Vagina (tissue), 2 donors: ENCODE data around the gene RAPH1. TPM values are rescaled to one million over a fixed set of nuclear protein-coding genes. Genes with fewer than 3 reads are reported as not detected.
"Not testable (repeated sequence)": the region's sequence is repeated elsewhere in the genome, so short reads cannot be mapped to it uniquely, and the experiment has no call there.

Source experiments
- DNase-seq, 2 donors: peaks; one replicate each; pipeline ENCODE4 v3.0.0-alpha.2; 2017; ENCODE audit errors: extremely low spot score in 2 of 2
- H3K27ac ChIP-seq: fragments of 200-600 bp; sonication (generic); one replicate; pipeline ENCODE4 v1.5.1; 2019
- H3K27me3 ChIP-seq: fragments of 200-600 bp; sonication (generic); one replicate; pipeline ENCODE4 v1.5.1; 2019
- H3K36me3 ChIP-seq, 2 donors: fragments of 200-600 bp; sonication (generic); one replicate each; pipeline ENCODE4 v1.5.1; 2017 to 2019
- H3K4me1 ChIP-seq: fragments of 200-600 bp; sonication (generic); one replicate; pipeline ENCODE4 v1.5.1; 2019
- H3K4me3 ChIP-seq, 2 donors: fragments of 200-600 bp; sonication (generic); 1 replicate in 1 of 2; 2 replicates in 1 of 2; pipeline ENCODE4 v1.5.1; 2016 to 2019
- H3K9me3 ChIP-seq: fragments of 200-600 bp; sonication (generic); one replicate; pipeline ENCODE4 v1.5.1; 2019
- CTCF ChIP-seq, 3 experiments: fragments of 450-650 bp in 2 of 3; fragments of 200-600 bp in 1 of 3; sonication (generic) in 1 of 3; IDR thresholded peaks; one replicate each; pipeline ENCODE4 v1.5.1; 2017 to 2019; ENCODE audit warnings: antibody characterized with exemption in 3 of 3, mild to moderate bottlenecking in 2 of 3, moderate library complexity in 2 of 3
- POLR2A ChIP-seq, 2 donors: fragments of 450-650 bp; IDR thresholded peaks; one replicate each; pipeline ENCODE4 v1.6.1; 2017; ENCODE audit warnings: antibody characterized with exemption in 2 of 2, mild to moderate bottlenecking in 2 of 2, moderate library complexity in 2 of 2
- POLR2AphosphoS5 ChIP-seq, 2 donors: sonication (generic); formaldehyde crosslinking; IDR thresholded peaks; one replicate each; pipeline ENCODE4 v1.9.0; 2017; ENCODE audit warnings: antibody characterized with exemption in 2 of 2, mild to moderate bottlenecking in 2 of 2, low read depth in 1 of 2; ENCODE audit not compliant: insufficient read depth in 1 of 2
- intact Hi-C: fragments of 100-400 bp; cut with DNase I; formaldehyde crosslinking; loops from one replicate; pipeline ENCODE4 v1.15.1; 2023
- total RNA-seq: library from RNA; depleted of rRNA; stranded (reverse); fragments of >200 nt; gene quantifications from one replicate; pipeline ENCODE4 v1.2.3, GENCODE V29; 2016

RAPH1 gene
- total RNA-seq, 1 donor from 2014 or later, result 22.6 TPM

DNA sequence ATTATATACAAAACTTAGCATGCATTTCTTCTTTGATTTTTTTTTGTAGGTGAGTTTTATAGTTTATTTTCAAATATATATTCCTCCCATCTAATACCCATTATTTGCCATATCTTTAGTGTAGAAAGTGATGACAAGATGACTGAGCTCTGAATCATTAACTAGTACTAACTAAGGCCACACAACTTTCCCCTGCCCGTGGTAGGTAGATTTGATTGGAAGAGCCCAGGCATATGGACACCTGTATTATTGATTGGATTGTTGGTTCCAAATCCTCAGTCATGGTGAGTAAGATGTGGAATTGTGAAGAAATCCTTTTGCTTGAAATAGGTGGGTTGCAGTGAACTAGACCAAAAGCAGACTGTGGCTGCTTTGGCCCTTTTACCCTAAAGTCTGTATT, 152.1 kb downstream of the RAPH1 start:
- no peak overlapping the region for H3K27ac ChIP-seq
- intact Hi-C loops, result no loop called here
- TF ChIP-seq POLR2A (IDR thresholded peaks at IDR 0.05) (no peak), CTCF (IDR thresholded peaks at IDR 0.05) (no peak), POLR2AphosphoS5 (IDR thresholded peaks at IDR 0.05; ENCODE audit: insufficient read depth in 1 of 2, low read depth in 1 of 2) (no peak)
- DNase-seq, result no peak
- no peaks in the 10 kb centered on the region for H3K27me3 ChIP-seq
- no peaks in the 10 kb centered on the region for H3K36me3 ChIP-seq
- H3K4me3 ChIP-seq, result no peak overlapping the region
- no peaks in the 10 kb centered on the region for H3K4me1 ChIP-seq
- H3K9me3 ChIP-seq, result no peaks in the 10 kb centered on the region

- intact Hi-C loops, result no loop called here
- H3K27me3 ChIP-seq, result no peaks in the 10 kb centered on the region
- no peak for DNase-seq
These were observed 155.9 kb downstream of the RAPH1 start for GRCh38 chr2:203379156-203379555.

DNA sequence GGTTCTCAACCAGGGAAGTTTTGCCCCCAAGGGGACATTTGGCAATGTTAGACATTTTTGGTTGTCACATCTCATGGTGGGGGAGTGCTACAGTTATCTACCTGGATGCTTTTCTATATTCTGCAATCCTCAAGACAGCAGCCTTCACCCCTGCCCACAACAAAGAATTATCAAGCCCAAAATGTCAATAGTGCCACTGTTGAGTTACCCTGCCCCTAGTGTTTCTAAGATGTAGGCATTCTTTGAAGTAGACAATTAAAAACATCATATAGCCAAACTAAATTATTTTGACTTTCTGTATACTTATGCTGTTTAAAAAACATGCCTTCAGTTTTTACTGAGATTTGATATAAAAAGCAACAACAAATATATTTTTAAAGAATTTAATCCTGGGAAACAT, 158.9 kb downstream of the RAPH1 start:
- intact Hi-C loops, result no loop called here
- no peaks in the 10 kb centered on the region for H3K36me3 ChIP-seq
- H3K27me3 ChIP-seq, result no peaks in the 10 kb centered on the region
- H3K9me3 ChIP-seq, result no peaks in the 10 kb centered on the region
- no peak overlapping the region for H3K4me3 ChIP-seq
- H3K27ac ChIP-seq, result no peak overlapping the region
- no peak for TF ChIP-seq POLR2AphosphoS5 (IDR thresholded peaks at IDR 0.05; ENCODE audit: insufficient read depth in 1 of 2, low read depth in 1 of 2)
- TF ChIP-seq CTCF (IDR thresholded peaks at IDR 0.05), result no peak
- TF ChIP-seq POLR2A (IDR thresholded peaks at IDR 0.05), result no peak
- DNase-seq, result no peak
- no peaks in the 10 kb centered on the region for H3K4me1 ChIP-seq

More at GRCh38 chr2:203379156-203379555, 155.9 kb downstream of the RAPH1 start:
- no peak for TF ChIP-seq POLR2A (IDR thresholded peaks at IDR 0.05)
- no peak for TF ChIP-seq POLR2AphosphoS5 (IDR thresholded peaks at IDR 0.05; ENCODE audit: insufficient read depth in 1 of 2, low read depth in 1 of 2)
- no peak for TF ChIP-seq CTCF (IDR thresholded peaks at IDR 0.05)
- Histone ChIP-seq H3K27ac (no peak overlapping the region), H3K4me1 (no peaks in the 10 kb centered on the region), H3K4me3 (no peak overlapping the region), H3K36me3 (no peaks in the 10 kb centered on the region), H3K9me3 (no peaks in the 10 kb centered on the region)

- intact Hi-C loops, H3K36me3 ChIP-seq, H3K4me3 ChIP-seq, H3K9me3 ChIP-seq, H3K27ac ChIP-seq, H3K27me3 ChIP-seq, DNase-seq, H3K4me1 ChIP-seq: not testable (repeated sequence)
These were observed 162.4 kb downstream of the RAPH1 start for GRCh38 chr2:203372706-203373105.

DNA sequence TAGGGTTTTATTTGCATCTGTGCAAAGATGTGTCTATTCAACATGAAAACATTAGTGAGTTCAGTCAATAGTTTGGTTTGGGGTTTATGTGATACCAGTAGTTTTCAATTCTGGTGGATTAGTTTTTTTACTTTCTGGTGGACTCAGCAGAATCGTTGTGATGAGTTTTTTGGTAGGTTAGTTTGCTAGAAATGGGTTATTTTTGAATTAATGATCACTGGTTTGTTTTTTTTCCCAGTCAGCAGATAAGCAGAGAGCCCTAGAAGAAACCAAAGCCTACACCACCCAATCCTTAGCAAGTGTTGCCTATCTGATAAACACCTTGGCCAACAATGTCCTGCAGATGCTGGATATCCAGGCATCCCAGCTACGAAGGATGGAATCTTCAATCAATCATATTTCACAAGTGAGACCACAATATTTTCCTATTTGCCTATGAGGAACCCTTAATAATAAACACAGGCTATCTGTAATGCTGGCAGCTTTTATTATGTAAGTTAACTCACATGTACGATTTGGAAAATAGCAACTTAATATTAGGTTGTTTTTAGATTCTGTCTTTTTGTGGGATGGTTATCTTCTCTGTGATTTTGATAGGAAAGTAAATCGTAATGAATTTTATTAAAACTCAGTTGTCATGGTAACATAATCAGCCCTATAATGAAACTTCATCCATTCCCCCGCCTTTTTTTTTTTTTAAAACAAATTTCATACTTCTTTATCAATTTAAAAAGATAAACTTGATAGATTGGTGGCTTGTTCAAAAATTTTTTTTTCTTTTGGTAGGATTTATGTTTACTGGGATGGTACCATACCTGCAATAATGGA, 168.2 kb downstream of the RAPH1 start:
- peaks cover 6% of the 10 kb centered on the region for H3K4me1 ChIP-seq
- H3K4me3 ChIP-seq, result no peak overlapping the region
- no peaks in the 10 kb centered on the region for H3K9me3 ChIP-seq
- TF ChIP-seq POLR2A (IDR thresholded peaks at IDR 0.05), result no peak
- no peak for TF ChIP-seq CTCF (IDR thresholded peaks at IDR 0.05)
- no peak for TF ChIP-seq POLR2AphosphoS5 (IDR thresholded peaks at IDR 0.05; ENCODE audit: insufficient read depth in 1 of 2, low read depth in 1 of 2)
- H3K27ac ChIP-seq, result no peak overlapping the region
- H3K36me3 ChIP-seq, result no peaks in the 10 kb centered on the region
- H3K27me3 ChIP-seq, result no peaks in the 10 kb centered on the region
- no peak for DNase-seq
- intact Hi-C loops, result no loop called here
